Trophoblast cell (in vitro differentiated cells and primary cell): ENCODE results near the gene EDNRA.

ENCODE experiments used
- DNase-seq, 2 donors: peaks; one replicate each; pipeline ENCODE4 v3.0.0-alpha.2; 2016
- H2AFZ ChIP-seq: 2 replicates; pipeline ENCODE4 v1.6.1; 2013; ENCODE audit warnings: low read length, moderate library complexity, mild to moderate bottlenecking; ENCODE audit not compliant: insufficient read depth, poor library complexity
- H2AK5ac ChIP-seq: 2 replicates; pipeline ENCODE4 v1.6.1; 2013; ENCODE audit warnings: mild to moderate bottlenecking, low read length
- H2BK120ac ChIP-seq: 2 replicates; pipeline ENCODE4 v1.6.1; 2013; ENCODE audit warnings: low read length, mild to moderate bottlenecking, moderate library complexity; ENCODE audit not compliant: insufficient read depth, poor library complexity
- H2BK12ac ChIP-seq: 2 replicates; pipeline ENCODE4 v1.6.1; 2013; ENCODE audit warnings: mild to moderate bottlenecking, low read length, moderate library complexity
- H2BK5ac ChIP-seq: 2 replicates; pipeline ENCODE4 v1.6.1; 2013; ENCODE audit warnings: low read length, low read depth, moderate library complexity, mild to moderate bottlenecking; ENCODE audit not compliant: poor library complexity
- H3K14ac ChIP-seq: 2 replicates; pipeline ENCODE4 v1.6.1; 2013; ENCODE audit warnings: mild to moderate bottlenecking, low read length
- H3K18ac ChIP-seq: 2 replicates; pipeline ENCODE4 v1.6.1; 2013; ENCODE audit warnings: mild to moderate bottlenecking, low read length
- H3K23ac ChIP-seq: 2 replicates; pipeline ENCODE4 v1.6.1; 2013; ENCODE audit warnings: low read length
- H3K27ac ChIP-seq: 2 replicates; pipeline ENCODE4 v1.5.1; 2013; ENCODE audit warnings: low read depth, mild to moderate bottlenecking, inconsistent platforms, low read length, moderate library complexity
- H3K27me3 ChIP-seq: 2 replicates; pipeline ENCODE4 v1.6.1; 2013; ENCODE audit warnings: inconsistent platforms, mild to moderate bottlenecking, low read length, moderate library complexity; ENCODE audit not compliant: insufficient read depth
- H3K36me3 ChIP-seq, 2 experiments: 1 replicate in 1 of 2; 2 replicates in 1 of 2; pipeline ENCODE4 v1.6.1; 2013; ENCODE audit warnings: low read length in 2 of 2, mild to moderate bottlenecking in 2 of 2, moderate library complexity in 1 of 2; ENCODE audit not compliant: insufficient read depth in 2 of 2, control insufficient read depth in 1 of 2
- H3K4ac ChIP-seq: 2 replicates; pipeline ENCODE4 v1.6.1; 2013; ENCODE audit warnings: low read depth, mild to moderate bottlenecking, low read length, moderate library complexity
- H3K4me1 ChIP-seq, 2 experiments: 1 replicate in 1 of 2; 2 replicates in 1 of 2; pipeline ENCODE4 v1.6.1; 2013; ENCODE audit warnings: low read length in 2 of 2, mild to moderate bottlenecking in 2 of 2, moderate library complexity in 1 of 2; ENCODE audit not compliant: insufficient read depth in 2 of 2, control insufficient read depth in 1 of 2
- H3K4me2 ChIP-seq: 2 replicates; pipeline ENCODE4 v1.6.1; 2013; ENCODE audit warnings: inconsistent platforms, mild to moderate bottlenecking, low read length, moderate library complexity
- H3K4me3 ChIP-seq: 2 replicates; pipeline ENCODE4 v1.5.1; 2013; ENCODE audit warnings: mild to moderate bottlenecking, low read depth, low read length, inconsistent platforms
- H3K79me1 ChIP-seq: one replicate; pipeline ENCODE4 v1.6.1; 2013; ENCODE audit warnings: low read length
- H3K79me2 ChIP-seq: 2 replicates; pipeline ENCODE4 v1.6.1; 2013; ENCODE audit warnings: low read length, mild to moderate bottlenecking; ENCODE audit not compliant: control insufficient read depth, insufficient read depth, poor library complexity
- H3K9ac ChIP-seq: 2 replicates; pipeline ENCODE4 v1.6.1; 2013; ENCODE audit warnings: mild to moderate bottlenecking, low read length
- H3K9me3 ChIP-seq: 2 replicates; pipeline ENCODE4 v1.6.1; 2013; ENCODE audit warnings: low read depth, mild to moderate bottlenecking, control low read depth, inconsistent platforms, low read length; ENCODE audit not compliant: insufficient read depth
- H4K12ac ChIP-seq: 2 replicates; pipeline ENCODE4 v1.6.1; 2013; ENCODE audit warnings: low read depth, mild to moderate bottlenecking, low read length, moderate library complexity
- H4K8ac ChIP-seq: 2 replicates; pipeline ENCODE4 v1.6.1; 2013; ENCODE audit warnings: low read depth, mild to moderate bottlenecking, low read length, moderate library complexity
- H4K91ac ChIP-seq: one replicate; pipeline ENCODE4 v1.6.1; 2013; ENCODE audit warnings: low read depth, mild to moderate bottlenecking, low read length, moderate library complexity
- WGBS: extraction: QIAGEN DNeasy Blood & Tissue Kit; methylation state at CpG from one replicate; pipeline ENCODE4 v1.1.7; 2013; ENCODE audit warnings: missing lambda C conversion rate; ENCODE audit not compliant: insufficient read length, insufficient coverage; ENCODE audit errors: extremely low coverage; 5-methylcytosine and 5-hydroxymethylcytosine counted together

EDNRA gene

GRCh38 chr4:147533331-147533730 is 52.4 kb downstream of the EDNRA start:
- Histone ChIP-seq H3K4ac (no peak overlapping the region), H3K9ac (no peak overlapping the region), H3K18ac (no peak overlapping the region), H3K79me1 (peaks cover 2% of the 10 kb centered on the region), H2BK5ac (no peak overlapping the region), H4K12ac (no peak overlapping the region), H3K27me3 (no peaks in the 10 kb centered on the region), H2AFZ (no peak overlapping the region), H2BK120ac (no peak overlapping the region), H3K23ac (no peak overlapping the region), H3K4me3 (no peak overlapping the region), H3K4me1 (no peaks in the 10 kb centered on the region), H2AK5ac (no peak overlapping the region), H3K27ac (no peak overlapping the region), H3K14ac (no peak overlapping the region), H4K91ac (no peak overlapping the region), H4K8ac (no peak overlapping the region), H3K4me2 (no peak overlapping the region), H2BK12ac (no peak overlapping the region), H3K79me2 (no peaks in the 10 kb centered on the region), H3K36me3 (no peaks in the 10 kb centered on the region), H3K9me3 (no peaks in the 10 kb centered on the region)
- no peak for DNase-seq
- no CpG with 5 or more reads among the region's 1 CpG for WGBS

- no peak overlapping the region for H2AFZ ChIP-seq
- H3K14ac ChIP-seq: no peak overlapping the region
- H3K27me3 ChIP-seq: no peaks in the 10 kb centered on the region
- no peak overlapping the region for H4K8ac ChIP-seq
- H3K4ac ChIP-seq: no peak overlapping the region
- no peaks in the 10 kb centered on the region for H3K4me1 ChIP-seq
- no peak overlapping the region for H3K4me2 ChIP-seq
- H3K9ac ChIP-seq: no peak overlapping the region
- no peak overlapping the region for H2BK12ac ChIP-seq
- H4K91ac ChIP-seq: no peak overlapping the region
- no peaks in the 10 kb centered on the region for H3K79me2 ChIP-seq
- peaks cover 2% of the 10 kb centered on the region for H3K79me1 ChIP-seq
- no CpG with 5 or more reads among the region's 6 CpGs for WGBS
- H3K23ac ChIP-seq: no peak overlapping the region
- DNase-seq: no peak
- no peak overlapping the region for H2BK5ac ChIP-seq
- H2AK5ac ChIP-seq: no peak overlapping the region
- H3K36me3 ChIP-seq: no peaks in the 10 kb centered on the region
- no peak overlapping the region for H3K18ac ChIP-seq
- no peak overlapping the region for H4K12ac ChIP-seq
- no peak overlapping the region for H3K4me3 ChIP-seq
- no peak overlapping the region for H2BK120ac ChIP-seq
- H3K9me3 ChIP-seq: no peaks in the 10 kb centered on the region
- H3K27ac ChIP-seq: no peak overlapping the region
These were observed 54.2 kb downstream of the EDNRA start for GRCh38 chr4:147535124-147535523.

- H3K14ac ChIP-seq: no peak overlapping the region
- H2BK120ac ChIP-seq: no peak overlapping the region
- no peak overlapping the region for H2AFZ ChIP-seq
- no peak for DNase-seq
- no peak overlapping the region for H3K4me2 ChIP-seq
- no peaks in the 10 kb centered on the region for H3K79me1 ChIP-seq
- H4K12ac ChIP-seq: no peak overlapping the region
- no peak overlapping the region for H4K8ac ChIP-seq
- no peak overlapping the region for H2AK5ac ChIP-seq
- no peak overlapping the region for H3K9ac ChIP-seq
- no peak overlapping the region for H2BK12ac ChIP-seq
- H3K4me1 ChIP-seq: no peaks in the 10 kb centered on the region
- WGBS: no CpG with 5 or more reads among the region's 3 CpGs
- H3K36me3 ChIP-seq: no peaks in the 10 kb centered on the region
- H3K18ac ChIP-seq: no peak overlapping the region
- no peak overlapping the region for H3K27ac ChIP-seq
- H3K9me3 ChIP-seq: no peaks in the 10 kb centered on the region
- no peak overlapping the region for H3K4ac ChIP-seq
- no peaks in the 10 kb centered on the region for H3K27me3 ChIP-seq
- H3K79me2 ChIP-seq: no peaks in the 10 kb centered on the region
- no peak overlapping the region for H4K91ac ChIP-seq
- H3K23ac ChIP-seq: no peak overlapping the region
- no peak overlapping the region for H3K4me3 ChIP-seq
- no peak overlapping the region for H2BK5ac ChIP-seq
These were observed 57.8 kb downstream of the EDNRA start for GRCh38 chr4:147538711-147539110.

GRCh38 chr4:147539959-147540358 is 59.1 kb downstream of the EDNRA start:
- Histone ChIP-seq H3K23ac (no peak overlapping the region), H2BK12ac (no peak overlapping the region), H3K79me2 (no peaks in the 10 kb centered on the region), H4K8ac (no peak overlapping the region), H3K18ac (no peak overlapping the region), H3K4me2 (no peak overlapping the region), H3K79me1 (no peaks in the 10 kb centered on the region), H3K9ac (no peak overlapping the region), H3K9me3 (no peaks in the 10 kb centered on the region), H3K4me3 (no peak overlapping the region), H3K36me3 (no peaks in the 10 kb centered on the region), H2AFZ (no peak overlapping the region), H4K12ac (no peak overlapping the region), H3K14ac (no peak overlapping the region), H3K4me1 (no peaks in the 10 kb centered on the region), H2BK120ac (no peak overlapping the region), H4K91ac (no peak overlapping the region), H3K27me3 (no peaks in the 10 kb centered on the region), H2AK5ac (no peak overlapping the region), H3K4ac (no peak overlapping the region), H3K27ac (no peak overlapping the region), H2BK5ac (no peak overlapping the region)
- WGBS: no CpG with 5 or more reads among the region's 4 CpGs
- no peak for DNase-seq
